Erythroblast (primary cell): ENCODE data around the gene CHRNA4.

Experiments used
- DNase-seq, 2 experiments: peaks; one replicate each; lab custom pipeline; 2025; lab: John Stamatoyannopoulos, UW
- GATA1 ChIP-seq: IDR thresholded peaks from 2 replicates; pipeline ENCODE4 v1.6.1; 2011; ENCODE audit warnings: low read depth, mild to moderate bottlenecking, control low read depth, low read length, moderate library complexity
- POLR2A ChIP-seq: IDR thresholded peaks from 2 replicates; pipeline ENCODE4 v1.6.1; 2011; ENCODE audit warnings: mild to moderate bottlenecking, low read length

The CHRNA4 gene

GRCh38 chr20:63297796-63298572, 63.2 kb downstream of the CHRNA4 start:
- TF ChIP-seq GATA1 (no peak), POLR2A (no peak)
- no peak for DNase-seq

GRCh38 chr20:63297371-63297781, 63.8 kb downstream of the CHRNA4 start:
- TF ChIP-seq GATA1, result no peak
- no peak for TF ChIP-seq POLR2A
- no peak for DNase-seq

- no peak for DNase-seq
- no peak for TF ChIP-seq POLR2A
- TF ChIP-seq GATA1, result no peak
Observed at GRCh38 chr20:63296531-63297299, 64.4 kb downstream of the CHRNA4 start.

- DNase-seq, result no peak
- TF ChIP-seq GATA1 (no peak), POLR2A (no peak)
Observed at GRCh38 chr20:63295846-63296245, 65.3 kb downstream of the CHRNA4 start.

GRCh38 chr20:63295422-63295821, 65.7 kb downstream of the CHRNA4 start:
- no peak for DNase-seq
- no peak for TF ChIP-seq GATA1
- no peak for TF ChIP-seq POLR2A

- TF ChIP-seq GATA1 (no peak), POLR2A (no peak)
- no peak for DNase-seq
Observed at GRCh38 chr20:63295018-63295417, 66.1 kb downstream of the CHRNA4 start.

- no peak for DNase-seq
- TF ChIP-seq GATA1 (no peak), POLR2A (no peak)
Observed at GRCh38 chr20:63294536-63294900, 66.6 kb downstream of the CHRNA4 start.

GRCh38 chr20:63293871-63294535, 67.1 kb downstream of the CHRNA4 start:
- DNase-seq, result no peak
- TF ChIP-seq POLR2A (no peak), GATA1 (no peak)

GRCh38 chr20:63293456-63293855, 67.7 kb downstream of the CHRNA4 start:
- no peak for DNase-seq
- TF ChIP-seq GATA1, result no peak
- TF ChIP-seq POLR2A, result no peak
